ENCODE data around the gene YTHDF1.

GRCh38 chr20:63264519-63264918 lies 48.6 kb upstream of the YTHDF1 start:
- no peak for TF ChIP-seq CTCF (IDR thresholded peaks at IDR 0.05; ENCODE audit: poor library complexity)
- TF ChIP-seq EZH2phosphoT487 (IDR thresholded peaks at IDR 0.05; ENCODE audit: low read depth, severe bottlenecking, unreplicated experiment) = no peak
- TF ChIP-seq EZH2 (IDR thresholded peaks at IDR 0.05; ENCODE audit: borderline replicate concordance) = no peak

Data from hepatocyte (in vitro differentiated cells).